GM18505 (cell line): ENCODE measurements around the gene TSHZ1.

ENCODE experiments used
- ATAC-seq: cut with Tn5 transposase; IDR thresholded peaks from one replicate; pipeline ENCODE4 v1.9.1; 2021; ENCODE audit not compliant: unreplicated experiment
- POLR2A ChIP-seq: IDR thresholded peaks from 4 replicates; pipeline ENCODE4 v1.6.1; 2011; ENCODE audit warnings: borderline replicate concordance; ENCODE audit not compliant: insufficient read depth, insufficient read length; ENCODE audit errors: extremely low read depth

Gene TSHZ1

DNA sequence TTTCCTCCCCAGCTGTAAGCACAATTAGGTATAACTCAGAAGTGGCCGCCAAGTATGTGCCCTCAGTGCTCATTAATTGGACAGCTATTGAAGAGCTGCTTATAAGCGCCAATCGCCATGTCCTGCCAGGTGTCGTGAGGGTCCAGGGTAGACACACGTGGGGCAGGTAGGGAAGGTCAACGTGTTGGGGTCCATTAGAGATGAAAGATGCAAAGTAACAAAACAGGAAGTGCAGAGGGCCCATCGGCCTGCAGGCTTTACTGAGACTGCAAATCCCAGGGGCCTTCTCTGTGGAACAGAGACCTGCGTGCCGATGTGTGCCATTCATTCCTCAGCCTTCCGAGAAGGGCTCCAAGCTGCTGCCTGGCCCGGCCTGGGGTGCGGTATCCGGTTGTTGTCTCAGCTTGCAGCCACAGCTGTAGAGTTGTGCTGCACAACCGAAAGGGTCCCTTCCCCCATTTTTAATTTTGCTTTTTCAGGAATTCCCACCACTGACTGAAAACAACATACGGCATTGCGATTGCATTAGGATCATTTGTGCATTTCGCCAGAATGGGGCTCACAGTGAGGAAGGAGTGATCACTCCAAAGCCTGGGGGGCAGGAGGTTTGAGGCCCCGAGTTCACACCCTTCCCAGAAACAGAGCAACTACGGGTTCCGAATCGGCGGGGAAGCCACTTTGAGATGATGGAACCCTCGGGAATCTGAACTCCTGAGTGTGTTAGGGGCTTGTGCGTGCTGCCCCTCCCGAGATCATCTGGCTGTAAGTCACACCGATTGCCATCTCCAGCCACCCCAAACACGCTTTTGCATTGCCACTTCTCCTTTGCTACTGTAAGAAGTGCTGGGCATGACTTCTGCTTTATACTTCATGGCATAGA lies 94.3 kb downstream of the TSHZ1 start:
- no peak for TF ChIP-seq POLR2A
- ATAC-seq: no peak

GRCh38 chr18:75305984-75306383 lies 95.4 kb downstream of the TSHZ1 start:
- no peak for ATAC-seq
- no peak for TF ChIP-seq POLR2A

- no peak for ATAC-seq
- TF ChIP-seq POLR2A: no peak
Observed at GRCh38 chr18:75307530-75307929, 96.9 kb downstream of the TSHZ1 start.

GRCh38 chr18:75309564-75309963 lies 99.0 kb downstream of the TSHZ1 start:
- no peak for TF ChIP-seq POLR2A
- no peak for ATAC-seq

- no peak for TF ChIP-seq POLR2A
- no peak for ATAC-seq
Observed at GRCh38 chr18:75314117-75314516, 103.5 kb downstream of the TSHZ1 start.

DNA sequence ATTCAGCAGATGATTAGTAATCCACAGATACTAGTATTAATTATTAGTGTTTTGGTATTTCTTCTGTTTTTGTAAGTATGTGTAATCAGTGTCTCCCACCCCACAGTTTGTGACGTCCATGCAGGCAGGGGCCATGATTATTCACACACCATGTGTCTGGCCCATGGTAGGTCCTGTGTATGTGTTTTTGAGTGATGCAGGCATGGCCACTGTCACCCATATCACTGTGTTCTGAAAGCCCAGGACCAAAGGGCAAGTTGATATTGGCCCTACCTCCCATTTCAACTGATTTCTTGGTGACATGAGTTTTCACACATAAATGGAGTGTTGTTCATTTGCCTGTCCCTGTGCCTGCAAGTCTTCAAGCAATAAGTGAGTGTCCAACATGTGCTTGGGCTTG lies 104.0 kb downstream of the TSHZ1 start:
- no peak for ATAC-seq
- no peak for TF ChIP-seq POLR2A

DNA sequence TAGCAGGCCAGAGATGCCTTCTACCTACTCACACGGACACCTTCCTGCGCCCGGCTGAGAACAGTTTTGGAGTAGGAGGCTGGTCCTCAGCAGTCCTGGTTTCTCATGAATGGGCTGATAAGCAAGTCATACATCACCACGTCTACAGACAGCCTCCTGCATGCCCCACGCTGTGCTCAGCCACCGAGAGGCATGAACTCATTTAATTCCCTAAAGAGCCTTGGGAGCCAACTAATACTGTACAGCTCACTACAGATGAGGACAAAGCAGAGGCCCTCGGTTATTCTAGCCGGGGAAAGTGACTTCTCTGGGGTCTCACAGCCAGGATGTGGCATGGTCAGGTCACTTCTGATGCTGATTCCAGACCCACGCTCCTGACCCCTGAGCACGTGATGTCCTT lies 105.6 kb downstream of the TSHZ1 start:
- ATAC-seq: no peak

DNA sequence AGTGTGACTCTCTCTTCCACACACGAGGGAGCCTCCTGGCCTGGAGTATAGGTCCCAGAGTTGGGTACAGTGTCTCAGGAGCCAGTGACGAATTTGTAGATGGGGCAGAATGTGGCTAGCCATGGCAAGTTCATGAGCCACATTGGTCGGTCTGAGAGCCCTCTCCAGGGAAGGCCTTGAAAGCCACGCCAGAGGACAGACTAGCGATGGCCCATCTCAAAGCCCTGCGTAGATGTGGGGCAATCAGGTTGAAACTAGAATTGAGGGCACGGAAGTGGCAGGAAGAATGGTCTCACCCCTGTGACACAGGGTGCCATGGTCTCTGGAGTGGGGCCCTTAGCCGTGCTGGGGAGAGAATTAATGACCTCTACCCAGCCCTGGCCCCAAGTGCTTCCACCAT lies 106.2 kb downstream of the TSHZ1 start:
- TF ChIP-seq POLR2A: no peak
- ATAC-seq: no peak

More for the DNA sequence above, 105.6 kb downstream of the TSHZ1 start:
- TF ChIP-seq POLR2A: no peak

- ATAC-seq: no peak
Observed at GRCh38 chr18:75317300-75317699, 106.7 kb downstream of the TSHZ1 start.

DNA sequence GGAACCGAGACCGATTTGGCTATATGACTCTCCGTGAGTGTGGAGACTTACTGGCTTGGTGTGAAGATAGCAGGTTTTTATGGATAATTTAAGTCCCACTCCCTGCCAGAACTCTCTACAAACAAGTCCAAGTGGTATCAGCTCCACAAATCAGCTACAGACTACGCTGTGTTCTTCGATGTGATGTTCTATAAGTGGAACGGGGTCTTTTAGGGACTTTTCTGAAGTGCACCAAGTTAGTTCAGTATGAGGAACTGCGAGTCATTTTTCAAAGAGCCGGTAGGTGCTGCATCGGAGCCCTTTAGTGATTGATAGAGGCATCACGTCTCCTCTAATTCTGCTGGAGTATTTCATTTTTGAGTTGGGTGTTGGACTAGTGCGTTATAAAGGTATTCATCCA lies 107.1 kb downstream of the TSHZ1 start:
- ATAC-seq: no peak
- TF ChIP-seq POLR2A: no peak

More at GRCh38 chr18:75317300-75317699, 106.7 kb downstream of the TSHZ1 start:
- TF ChIP-seq POLR2A: no peak

DNA sequence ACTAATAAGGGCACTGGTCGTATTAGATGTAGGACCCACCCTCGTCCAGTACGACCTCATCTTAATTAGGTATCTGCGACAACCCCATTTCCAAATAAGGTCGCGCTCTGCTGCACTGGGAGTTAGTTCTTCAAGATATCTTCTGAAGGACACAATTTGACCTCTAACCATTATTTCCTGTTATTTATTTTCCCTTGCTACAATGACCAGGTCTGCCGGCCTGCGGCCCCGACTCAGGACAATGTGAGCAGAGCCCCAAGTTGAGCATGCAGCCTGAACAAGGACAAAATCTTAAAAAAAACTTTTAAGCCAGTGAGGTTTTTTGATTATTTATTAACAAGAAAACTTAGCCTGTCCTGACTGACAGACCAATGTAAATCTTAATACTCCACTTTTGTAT lies 109.3 kb downstream of the TSHZ1 start:
- ATAC-seq: no peak
- TF ChIP-seq POLR2A: no peak

- TF ChIP-seq POLR2A: no peak
- no peak for ATAC-seq
Observed at GRCh38 chr18:75320506-75320905, 109.9 kb downstream of the TSHZ1 start.

GRCh38 chr18:75321431-75321830 lies 110.8 kb downstream of the TSHZ1 start:
- no peak for TF ChIP-seq POLR2A
- no peak for ATAC-seq

DNA sequence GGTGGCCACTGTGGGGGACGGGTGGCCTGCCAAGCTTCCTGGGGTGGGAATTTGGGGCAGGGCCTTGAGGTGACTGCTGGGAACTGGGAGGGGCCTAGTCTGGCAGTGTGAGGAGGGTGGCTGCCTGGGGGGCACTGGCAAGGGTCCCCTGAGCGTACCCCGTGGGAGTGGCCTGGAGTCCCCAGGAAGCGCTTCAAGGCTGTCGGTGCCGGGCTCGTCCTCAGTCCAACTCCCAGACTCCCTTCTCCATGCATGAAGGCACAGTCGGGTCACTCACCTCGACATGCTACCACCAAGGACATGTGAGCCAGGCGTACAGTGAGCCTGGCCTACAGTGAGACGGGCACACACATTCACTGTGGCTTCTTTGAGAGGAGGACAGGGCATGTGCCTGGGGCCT lies 111.6 kb downstream of the TSHZ1 start:
- no peak for TF ChIP-seq POLR2A
- ATAC-seq: no peak
